Measurements from ENCODE around the gene MMS22L.

MMS22L gene

DNA sequence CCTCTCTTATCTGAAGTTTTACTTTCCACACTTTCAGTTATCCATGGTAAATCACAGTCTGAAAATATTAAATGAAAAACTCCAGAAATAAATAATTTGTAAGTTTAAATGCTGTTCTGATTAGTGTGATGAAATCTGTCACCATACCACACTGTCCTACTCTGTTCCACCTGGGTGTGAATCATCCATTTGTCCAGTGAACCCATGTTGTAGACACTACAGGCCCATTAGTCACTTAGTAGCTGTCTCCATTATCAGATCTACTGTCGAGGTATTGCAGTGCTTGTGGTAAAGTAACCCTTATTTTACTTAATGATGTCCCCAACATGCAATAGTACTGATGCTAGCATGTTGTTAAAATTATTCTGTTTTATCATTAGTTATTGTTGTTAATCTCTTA lies 29.2 kb upstream of the MMS22L start:
- Histone ChIP-seq H2BK15ac (ENCODE audit: low read length) (no peak overlapping the region), H3K27me3 (ENCODE audit: control insufficient read depth in 3 of 3, insufficient read depth in 3 of 3, low read depth in 1 of 3, low read length in 3 of 3) (no peaks in the 10 kb centered on the region), H3K4me2 (ENCODE audit: insufficient read depth, low read length, poor library complexity, severe bottlenecking) (no peak overlapping the region), H3K9me3 (replicated peaks in 1 of 2; ENCODE audit: control insufficient read depth in 2 of 2, insufficient read depth in 1 of 2, low read depth in 1 of 2, low read length in 2 of 2) (no peaks in the 10 kb centered on the region), H3K27ac (replicated peaks; ENCODE audit: low read length) (no peak overlapping the region), H4K91ac (ENCODE audit: low read depth, low read length, poor library complexity) (no peak overlapping the region), H3K23ac (ENCODE audit: low read depth, low read length, poor library complexity) (no peak overlapping the region), H3K9ac (ENCODE audit: low read depth, low read length, poor library complexity) (no peak overlapping the region), H2BK12ac (ENCODE audit: low read length) (no peak overlapping the region), H2BK120ac (ENCODE audit: low read depth, low read length) (no peak overlapping the region), H4K8ac (ENCODE audit: low read depth, low read length) (no peak overlapping the region), H3K18ac (ENCODE audit: low read length) (no peak overlapping the region), H3K79me1 (ENCODE audit: low read depth, low read length) (no peaks in the 10 kb centered on the region), H3K4ac (ENCODE audit: low read length) (no peak overlapping the region), H2AFZ (ENCODE audit: low read length) (no peak overlapping the region), H3K36me3 (replicated peaks in 1 of 2; ENCODE audit: control insufficient read depth in 2 of 2, insufficient read depth in 2 of 2, low read length in 2 of 2) (no peaks in the 10 kb centered on the region), H3K4me3 (ENCODE audit: low read length in 2 of 2) (no peak overlapping the region), H2AK5ac (ENCODE audit: low read depth, low read length) (no peak overlapping the region), H3K4me1 (ENCODE audit: control insufficient read depth in 2 of 2, insufficient read depth in 1 of 2, low read depth in 1 of 2, low read length in 2 of 2) (no peaks in the 10 kb centered on the region), H2BK5ac (ENCODE audit: low read length) (no peak overlapping the region), H3K14ac (ENCODE audit: low read length) (no peak overlapping the region)
- no peak for DNase-seq (ENCODE audit: low spot score)
- no CpG with 5 or more reads among the region's 1 CpG for WGBS, 2 donors (ENCODE audit: extremely low coverage in 2 of 2, insufficient read length in 2 of 2, insufficient replicate concordance in 1 of 2)

- no peak overlapping the region for H2BK15ac ChIP-seq (ENCODE audit: low read length)
- no peak overlapping the region for H3K4me3 ChIP-seq (ENCODE audit: low read length in 2 of 2)
- no peaks in the 10 kb centered on the region for H3K79me1 ChIP-seq (ENCODE audit: low read depth, low read length)
- WGBS, 2 donors (ENCODE audit: extremely low coverage in 2 of 2, insufficient read length in 2 of 2, insufficient replicate concordance in 1 of 2) = no CpG with 5 or more reads among the region's 1 CpG
- no peaks in the 10 kb centered on the region for H3K36me3 ChIP-seq (replicated peaks in 1 of 2; ENCODE audit: control insufficient read depth in 2 of 2, insufficient read depth in 2 of 2, low read length in 2 of 2)
- H3K27ac ChIP-seq (replicated peaks; ENCODE audit: low read length) = peak overlapping the region; percentile 10
- H2AFZ ChIP-seq (ENCODE audit: low read length) = peak overlapping the region; percentile 61
- peaks cover 7 to 12% of the 10 kb centered on the region in 2 donors for H3K4me1 ChIP-seq (ENCODE audit: control insufficient read depth in 2 of 2, insufficient read depth in 1 of 2, low read depth in 1 of 2, low read length in 2 of 2)
- no peak overlapping the region for H2BK12ac ChIP-seq (ENCODE audit: low read length)
- no peak overlapping the region for H2BK5ac ChIP-seq (ENCODE audit: low read length)
- H2AK5ac ChIP-seq (ENCODE audit: low read depth, low read length) = no peak overlapping the region
- H3K23ac ChIP-seq (ENCODE audit: low read depth, low read length, poor library complexity) = no peak overlapping the region
- no peak overlapping the region for H3K18ac ChIP-seq (ENCODE audit: low read length)
- H3K4ac ChIP-seq (ENCODE audit: low read length) = no peak overlapping the region
- H3K14ac ChIP-seq (ENCODE audit: low read length) = no peak overlapping the region
- no peak overlapping the region for H4K91ac ChIP-seq (ENCODE audit: low read depth, low read length, poor library complexity)
- no peaks in the 10 kb centered on the region for H3K27me3 ChIP-seq (ENCODE audit: control insufficient read depth in 3 of 3, insufficient read depth in 3 of 3, low read depth in 1 of 3, low read length in 3 of 3)
- no peak overlapping the region for H4K8ac ChIP-seq (ENCODE audit: low read depth, low read length)
- H3K9ac ChIP-seq (ENCODE audit: low read depth, low read length, poor library complexity) = no peak overlapping the region
- H3K9me3 ChIP-seq (replicated peaks in 1 of 2; ENCODE audit: control insufficient read depth in 2 of 2, insufficient read depth in 1 of 2, low read depth in 1 of 2, low read length in 2 of 2) = no peaks in the 10 kb centered on the region
- no peak overlapping the region for H3K4me2 ChIP-seq (ENCODE audit: insufficient read depth, low read length, poor library complexity, severe bottlenecking)
- H2BK120ac ChIP-seq (ENCODE audit: low read depth, low read length) = no peak overlapping the region
- DNase-seq (ENCODE audit: low spot score) = peak; percentile 18
Measured at GRCh38 chr6:97306544-97307320, 23.7 kb upstream of the MMS22L start.

DNA sequence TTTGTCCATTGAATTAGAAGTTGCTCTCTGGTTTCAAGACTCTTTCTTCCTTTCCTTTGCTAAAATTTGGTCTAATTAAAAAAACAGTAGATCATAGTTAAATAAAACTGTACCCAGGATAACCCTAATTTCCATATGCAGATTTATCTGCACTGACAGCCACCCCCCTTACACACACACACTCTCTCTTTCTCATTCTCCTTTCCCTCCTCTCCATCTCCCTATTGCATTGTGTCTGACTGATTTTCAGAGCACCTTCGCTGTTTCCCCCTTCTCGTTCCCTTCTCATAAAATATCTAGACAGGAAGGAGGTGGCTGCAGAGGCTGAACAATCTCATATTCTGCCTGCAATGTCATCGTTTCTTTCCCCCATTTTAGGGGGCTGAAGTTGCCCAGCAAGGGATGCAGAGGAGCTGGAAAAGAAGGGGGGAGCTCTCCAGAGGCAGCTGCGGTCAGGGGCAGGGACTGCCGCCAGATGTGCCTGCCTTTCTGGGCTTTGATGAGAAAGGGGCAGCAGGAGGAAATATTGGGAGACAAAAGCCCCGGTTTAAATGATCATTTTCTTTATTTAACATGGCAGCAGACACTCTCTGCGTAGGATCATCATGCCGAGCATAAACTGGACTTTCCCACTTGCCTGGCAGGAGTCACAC lies 22.5 kb upstream of the MMS22L start:
- Histone ChIP-seq H3K4ac (ENCODE audit: low read length) (no peak overlapping the region), H2BK5ac (ENCODE audit: low read length) (no peak overlapping the region)

DNA sequence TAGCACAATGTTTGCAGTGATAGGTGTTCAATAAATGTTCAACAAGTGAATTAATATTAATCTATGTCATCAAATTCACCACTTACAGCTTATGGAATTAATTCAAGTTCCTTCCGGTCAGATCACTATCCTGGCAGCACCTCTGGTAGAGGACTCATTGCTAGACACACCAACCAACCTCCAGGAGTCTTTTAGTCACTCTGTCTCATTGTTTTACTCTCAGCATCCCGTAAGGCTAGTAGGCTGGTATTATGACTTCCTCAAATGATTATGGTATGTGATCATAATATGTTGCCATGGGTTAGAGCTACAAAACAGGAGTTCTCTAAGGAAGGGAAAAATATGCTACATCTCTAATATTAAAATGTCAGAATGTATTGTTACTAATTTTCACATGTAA lies 21.7 kb upstream of the MMS22L start:
- no peak overlapping the region for H4K8ac ChIP-seq (ENCODE audit: low read depth, low read length)
- no peak overlapping the region for H4K91ac ChIP-seq (ENCODE audit: low read depth, low read length, poor library complexity)
- no peak overlapping the region for H3K4ac ChIP-seq (ENCODE audit: low read length)
- no peak overlapping the region for H2AFZ ChIP-seq (ENCODE audit: low read length)
- no peak overlapping the region for H3K14ac ChIP-seq (ENCODE audit: low read length)
- H2AK5ac ChIP-seq (ENCODE audit: low read depth, low read length) = no peak overlapping the region
- no peak overlapping the region for H2BK120ac ChIP-seq (ENCODE audit: low read depth, low read length)
- no peak overlapping the region for H3K27ac ChIP-seq (replicated peaks; ENCODE audit: low read length)
- H3K4me2 ChIP-seq (ENCODE audit: insufficient read depth, low read length, poor library complexity, severe bottlenecking) = no peak overlapping the region
- H3K36me3 ChIP-seq (replicated peaks in 1 of 2; ENCODE audit: control insufficient read depth in 2 of 2, insufficient read depth in 2 of 2, low read length in 2 of 2) = no peaks in the 10 kb centered on the region
- H3K9ac ChIP-seq (ENCODE audit: low read depth, low read length, poor library complexity) = no peak overlapping the region
- peaks cover 7 to 12% of the 10 kb centered on the region in 2 donors for H3K4me1 ChIP-seq (ENCODE audit: control insufficient read depth in 2 of 2, insufficient read depth in 1 of 2, low read depth in 1 of 2, low read length in 2 of 2)
- H2BK5ac ChIP-seq (ENCODE audit: low read length) = no peak overlapping the region
- H3K27me3 ChIP-seq (ENCODE audit: control insufficient read depth in 3 of 3, insufficient read depth in 3 of 3, low read depth in 1 of 3, low read length in 3 of 3) = no peaks in the 10 kb centered on the region
- H3K4me3 ChIP-seq (ENCODE audit: low read length in 2 of 2) = no peak overlapping the region
- no peaks in the 10 kb centered on the region for H3K79me1 ChIP-seq (ENCODE audit: low read depth, low read length)
- DNase-seq (ENCODE audit: low spot score) = no peak
- no peak overlapping the region for H3K18ac ChIP-seq (ENCODE audit: low read length)
- no peak overlapping the region for H2BK12ac ChIP-seq (ENCODE audit: low read length)
- no CpG with 5 or more reads among the region's 2 CpGs for WGBS, 2 donors (ENCODE audit: extremely low coverage in 2 of 2, insufficient read length in 2 of 2, insufficient replicate concordance in 1 of 2)
- H3K9me3 ChIP-seq (replicated peaks in 1 of 2; ENCODE audit: control insufficient read depth in 2 of 2, insufficient read depth in 1 of 2, low read depth in 1 of 2, low read length in 2 of 2) = no peaks in the 10 kb centered on the region
- H2BK15ac ChIP-seq (ENCODE audit: low read length) = no peak overlapping the region
- no peak overlapping the region for H3K23ac ChIP-seq (ENCODE audit: low read depth, low read length, poor library complexity)

More for the DNA sequence above, 22.5 kb upstream of the MMS22L start:
- no peak overlapping the region for H3K27ac ChIP-seq (replicated peaks; ENCODE audit: low read length)
- H3K18ac ChIP-seq (ENCODE audit: low read length) = no peak overlapping the region
- no peak overlapping the region for H3K14ac ChIP-seq (ENCODE audit: low read length)
- no peak overlapping the region for H4K91ac ChIP-seq (ENCODE audit: low read depth, low read length, poor library complexity)
- H2BK12ac ChIP-seq (ENCODE audit: low read length) = no peak overlapping the region
- no peak overlapping the region for H2BK120ac ChIP-seq (ENCODE audit: low read depth, low read length)
- no peak overlapping the region for H3K23ac ChIP-seq (ENCODE audit: low read depth, low read length, poor library complexity)
- no peak for DNase-seq (ENCODE audit: low spot score)
- no peaks in the 10 kb centered on the region for H3K79me1 ChIP-seq (ENCODE audit: low read depth, low read length)
- no peak overlapping the region for H4K8ac ChIP-seq (ENCODE audit: low read depth, low read length)
- no peaks in the 10 kb centered on the region for H3K9me3 ChIP-seq (replicated peaks in 1 of 2; ENCODE audit: control insufficient read depth in 2 of 2, insufficient read depth in 1 of 2, low read depth in 1 of 2, low read length in 2 of 2)
- H2AFZ ChIP-seq (ENCODE audit: low read length) = peak overlapping the region; percentile 55
- H3K4me1 ChIP-seq (ENCODE audit: control insufficient read depth in 2 of 2, insufficient read depth in 1 of 2, low read depth in 1 of 2, low read length in 2 of 2) = peaks cover 7 to 12% of the 10 kb centered on the region in 2 donors
- H2AK5ac ChIP-seq (ENCODE audit: low read depth, low read length) = no peak overlapping the region
- WGBS, 2 donors (ENCODE audit: extremely low coverage in 2 of 2, insufficient read length in 2 of 2, insufficient replicate concordance in 1 of 2) = no CpG with 5 or more reads among the region's 8 CpGs
- no peaks in the 10 kb centered on the region for H3K27me3 ChIP-seq (ENCODE audit: control insufficient read depth in 3 of 3, insufficient read depth in 3 of 3, low read depth in 1 of 3, low read length in 3 of 3)
- no peak overlapping the region for H2BK15ac ChIP-seq (ENCODE audit: low read length)
- no peak overlapping the region for H3K4me3 ChIP-seq (ENCODE audit: low read length in 2 of 2)
- H3K4me2 ChIP-seq (ENCODE audit: insufficient read depth, low read length, poor library complexity, severe bottlenecking) = no peak overlapping the region
- H3K36me3 ChIP-seq (replicated peaks in 1 of 2; ENCODE audit: control insufficient read depth in 2 of 2, insufficient read depth in 2 of 2, low read length in 2 of 2) = no peaks in the 10 kb centered on the region
- no peak overlapping the region for H3K9ac ChIP-seq (ENCODE audit: low read depth, low read length, poor library complexity)

Data from neuronal stem cell (in vitro differentiated cells).